Hematopoietic multipotent progenitor cell treated with erythropoietin and hydrocortisone succinate and interleukin-3 and kit ligand, for 8 days (in vitro differentiated cells): ENCODE data around the gene RHOT2.
A peak's percentile ranks its signal among the peaks of the same experiment; 100 is the strongest.

Experiments
- DNase-seq: peaks from one replicate; pipeline ENCODE4 v3.0.0-alpha.2; 2015

The RHOT2 gene

GRCh38 chr16:716768-717325 is 48.9 kb downstream of the RHOT2 start:
- no peak for DNase-seq

GRCh38 chr16:717450-718245 is 49.7 kb downstream of the RHOT2 start:
- DNase-seq = no peak

GRCh38 chr16:718389-718788 is 50.5 kb downstream of the RHOT2 start:
- no peak for DNase-seq

- DNase-seq = no peak
Observed at GRCh38 chr16:718922-719321, 51.0 kb downstream of the RHOT2 start.

- peak; percentile 60 for DNase-seq
Observed at GRCh38 chr16:719815-720446, 52.0 kb downstream of the RHOT2 start.

GRCh38 chr16:720447-720989 is 52.6 kb downstream of the RHOT2 start:
- peak; percentile 69 for DNase-seq

GRCh38 chr16:720990-721764 is 53.2 kb downstream of the RHOT2 start, which contains the start of gene ANTKMT:
Gene ANTKMT (plus strand): TSS chr16:721146. CDS start chr16:721275, 129 bp downstream.
- DNase-seq = peak; percentile 88

- no peak for DNase-seq
Observed at GRCh38 chr16:721765-722540, 54.0 kb downstream of the RHOT2 start.

- no peak for DNase-seq
Observed at GRCh38 chr16:722835-723633, 55.1 kb downstream of the RHOT2 start.

GRCh38 chr16:723695-724094 is 55.8 kb downstream of the RHOT2 start:
- DNase-seq = no peak
